NCI-H2081 treated with DMSO at 0.1 percent for 48 hours (cell line): ENCODE data around the gene UBE2S.

Experiments
- DNase-seq: peaks from one replicate; lab custom pipeline; 2025; lab: John Stamatoyannopoulos, UW

The UBE2S gene

GRCh38 chr19:55362174-55362989 is 45.2 kb downstream of the UBE2S start:
- no peak for DNase-seq

DNA sequence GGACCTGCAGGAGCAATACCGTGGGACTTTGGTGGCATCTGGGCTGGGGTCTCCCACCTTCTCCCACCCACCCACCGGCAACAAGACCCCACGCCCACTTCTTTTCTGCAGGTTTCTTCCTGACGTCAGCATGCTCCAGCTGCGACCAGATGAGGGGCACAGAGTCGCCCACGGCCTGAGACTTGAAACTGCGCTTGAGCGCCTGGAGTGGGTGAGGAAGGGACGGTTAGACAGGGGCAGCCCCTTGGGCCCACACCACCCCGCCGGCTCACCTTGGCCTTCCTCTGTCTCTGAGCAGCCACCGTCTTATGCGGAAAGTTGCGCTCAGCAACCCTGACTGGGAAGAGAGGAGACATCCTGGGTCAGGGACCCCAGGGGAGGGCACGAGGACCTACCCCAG is 46.7 kb downstream of the UBE2S start:
- no peak for DNase-seq

DNA sequence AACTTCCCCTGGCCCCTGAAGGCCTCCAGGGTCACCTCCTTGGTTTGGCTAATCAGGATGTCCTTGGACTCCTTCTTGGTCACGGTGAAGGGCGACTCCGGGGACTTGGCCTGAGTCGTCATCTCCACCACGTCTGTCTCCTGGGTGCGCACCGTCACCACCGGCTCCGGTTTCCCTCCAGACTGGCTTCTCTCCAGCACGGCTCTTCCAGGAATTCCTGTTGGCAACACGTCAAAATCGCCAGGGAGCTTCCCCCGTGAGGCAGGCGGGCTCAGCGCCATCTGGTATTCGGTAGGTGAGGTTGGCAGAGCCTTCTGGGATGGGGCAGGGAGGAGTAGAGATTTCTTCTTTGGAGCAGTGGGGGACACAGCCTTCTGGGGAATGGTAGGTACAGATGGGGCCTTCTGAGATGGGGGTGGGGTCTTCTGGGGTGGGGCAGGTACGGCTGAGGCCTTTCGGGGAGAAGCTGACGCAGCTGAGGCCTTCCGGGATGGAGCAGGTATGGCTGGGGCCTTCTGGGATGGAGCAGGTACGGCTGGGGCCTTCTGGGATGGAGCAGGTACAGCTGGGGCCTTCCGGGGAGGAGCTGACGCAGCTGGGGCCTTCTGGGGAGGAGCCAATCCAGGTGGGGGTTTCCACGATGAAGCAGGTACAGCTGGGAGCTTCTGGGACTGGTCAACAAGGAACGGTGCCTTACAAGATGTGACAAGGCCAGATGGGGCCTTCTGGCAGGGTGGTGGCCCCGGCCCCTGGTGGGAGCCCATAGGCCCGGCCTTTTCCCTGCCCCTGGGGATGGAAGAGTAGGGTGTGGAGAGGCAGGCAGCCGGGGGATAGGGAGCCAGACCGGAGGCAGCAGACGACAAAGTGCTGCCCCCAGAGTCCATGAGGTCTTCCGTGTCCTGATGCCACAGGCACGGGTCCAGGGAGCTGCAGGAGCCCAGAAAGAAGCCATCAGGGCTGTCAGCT is 48.4 kb downstream of the UBE2S start:
- no peak for DNase-seq

GRCh38 chr19:55358493-55358892 is 49.1 kb downstream of the UBE2S start:
- DNase-seq: no peak

GRCh38 chr19:55355213-55355821 is 52.3 kb downstream of the UBE2S start:
- DNase-seq: no peak

DNA sequence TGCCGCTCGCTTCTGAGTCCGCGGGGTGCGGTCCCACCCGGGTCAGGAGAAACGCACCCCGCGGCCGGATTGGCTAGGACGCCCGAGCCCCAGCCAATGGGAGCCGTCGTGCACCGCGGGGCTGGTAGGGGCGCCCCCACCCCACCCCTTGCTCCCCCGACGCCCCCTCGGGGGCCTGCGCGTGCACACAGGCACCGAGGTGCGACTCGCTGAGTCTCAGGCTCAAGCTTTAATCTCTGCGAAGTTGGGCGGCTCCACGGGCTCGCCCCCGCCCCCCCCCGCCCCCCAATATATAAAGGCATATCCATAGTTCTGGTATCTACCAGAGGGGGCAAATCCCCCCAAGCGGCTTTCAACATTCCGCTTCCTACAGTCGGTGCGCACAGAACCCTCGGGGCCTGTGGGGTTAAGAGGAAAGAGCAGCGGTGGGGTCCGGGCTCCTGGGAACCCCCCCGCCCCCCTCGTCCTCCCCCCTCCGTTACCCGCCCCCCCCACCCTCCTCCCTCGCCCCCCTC is 52.8 kb downstream of the UBE2S start, which contains the start of gene COX6B2:
COX6B2 (minus strand) TSS at position 22 of the 515 bp plus-strand sequence. CDS start 198 bp downstream, outside the sequence.
- no peak for DNase-seq

DNA sequence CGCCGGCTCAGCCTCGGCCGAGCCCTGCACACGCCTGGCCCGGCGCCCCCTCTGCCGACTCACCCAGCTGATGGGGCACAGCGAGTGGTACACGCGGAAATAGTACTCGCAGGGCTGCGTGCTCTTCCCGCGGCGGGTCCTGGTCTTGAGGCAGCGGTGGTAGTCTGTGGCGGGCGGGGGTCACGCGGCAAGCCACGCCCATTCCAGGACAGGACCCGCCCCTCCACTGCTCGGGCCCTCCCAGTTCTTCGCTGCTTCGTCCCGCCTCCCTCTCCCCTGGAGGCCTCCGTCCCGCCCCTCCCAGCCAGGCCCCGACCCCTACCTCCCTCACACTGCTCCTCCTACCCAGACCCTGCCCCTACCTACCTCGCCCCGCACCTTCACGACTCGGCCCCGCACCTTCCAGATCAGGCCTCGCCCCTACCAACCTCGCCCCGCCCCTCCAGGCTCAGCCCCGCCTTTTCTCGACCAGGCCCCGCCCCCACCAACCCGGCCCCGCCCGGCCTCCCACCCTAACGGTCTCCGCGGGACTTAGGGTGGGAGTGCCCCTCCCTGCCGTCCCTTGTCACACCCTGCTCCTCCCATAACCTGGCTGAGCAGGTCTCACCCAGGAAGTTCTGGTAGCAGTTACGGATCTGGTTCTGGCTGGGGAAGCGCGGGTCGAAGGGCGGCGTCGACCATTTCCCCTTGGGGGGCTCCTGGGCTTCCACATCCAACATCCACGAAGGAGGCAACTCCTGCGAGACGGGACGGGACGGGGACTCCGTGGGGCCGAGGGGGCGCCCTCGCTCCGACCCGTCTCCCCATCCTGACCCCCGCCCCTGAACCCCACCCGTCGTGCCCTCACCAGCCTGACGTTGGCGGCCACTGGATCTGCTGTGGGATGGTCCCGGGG is 53.5 kb downstream of the UBE2S start:
- no peak for DNase-seq

- DNase-seq: no peak
Measured at GRCh38 chr19:55353356-55353802, 54.2 kb downstream of the UBE2S start.

DNA sequence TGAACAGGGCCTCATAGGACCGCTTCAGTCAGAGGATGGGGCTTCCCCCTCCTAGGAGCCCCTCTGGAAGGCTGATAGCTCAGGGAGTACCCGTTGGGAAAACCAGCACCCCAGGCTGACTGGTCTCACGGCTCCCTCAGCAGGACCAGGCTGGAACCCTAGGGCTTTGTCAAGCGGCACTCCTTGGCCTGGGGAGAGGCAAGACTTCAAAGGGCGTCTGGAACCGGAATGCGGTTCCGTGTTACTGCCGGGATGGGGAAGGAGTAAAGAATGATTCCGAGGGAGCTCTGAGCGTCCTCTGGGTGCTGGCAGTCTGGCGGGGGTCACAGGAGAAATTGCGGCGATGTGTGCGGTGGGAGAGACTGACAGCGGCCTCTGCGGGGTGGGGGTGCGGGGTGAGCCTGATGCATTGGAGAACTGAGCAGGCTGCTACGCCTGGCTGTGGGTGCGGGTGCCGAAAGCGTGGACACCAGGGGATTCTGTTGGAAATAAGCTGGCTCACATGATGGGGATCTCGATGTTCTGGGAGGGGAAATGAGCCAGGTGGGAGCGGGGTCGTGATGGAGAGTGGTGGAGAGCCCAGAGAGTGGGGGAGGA is 54.9 kb downstream of the UBE2S start:
- no peak for DNase-seq

DNA sequence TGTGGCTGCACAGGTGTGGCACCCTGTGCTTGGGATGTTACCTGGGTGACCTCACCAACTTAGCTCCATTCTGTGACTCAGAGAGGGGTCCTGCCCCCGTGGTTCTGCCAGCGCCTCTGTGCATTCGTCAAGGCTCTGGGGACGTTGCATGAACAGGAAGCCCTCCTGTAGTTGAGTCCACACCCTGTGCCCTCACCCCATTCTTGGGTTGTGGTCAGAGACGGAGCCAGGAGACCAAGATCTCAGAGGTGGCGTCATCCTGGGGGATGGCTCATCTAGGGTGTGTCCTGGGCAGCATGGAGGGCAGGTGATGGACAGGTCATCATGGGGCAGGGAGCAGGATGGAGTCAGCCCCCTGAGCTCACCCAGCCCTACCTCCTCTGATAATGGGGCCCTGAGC is 55.5 kb downstream of the UBE2S start:
- DNase-seq: no peak

DNA sequence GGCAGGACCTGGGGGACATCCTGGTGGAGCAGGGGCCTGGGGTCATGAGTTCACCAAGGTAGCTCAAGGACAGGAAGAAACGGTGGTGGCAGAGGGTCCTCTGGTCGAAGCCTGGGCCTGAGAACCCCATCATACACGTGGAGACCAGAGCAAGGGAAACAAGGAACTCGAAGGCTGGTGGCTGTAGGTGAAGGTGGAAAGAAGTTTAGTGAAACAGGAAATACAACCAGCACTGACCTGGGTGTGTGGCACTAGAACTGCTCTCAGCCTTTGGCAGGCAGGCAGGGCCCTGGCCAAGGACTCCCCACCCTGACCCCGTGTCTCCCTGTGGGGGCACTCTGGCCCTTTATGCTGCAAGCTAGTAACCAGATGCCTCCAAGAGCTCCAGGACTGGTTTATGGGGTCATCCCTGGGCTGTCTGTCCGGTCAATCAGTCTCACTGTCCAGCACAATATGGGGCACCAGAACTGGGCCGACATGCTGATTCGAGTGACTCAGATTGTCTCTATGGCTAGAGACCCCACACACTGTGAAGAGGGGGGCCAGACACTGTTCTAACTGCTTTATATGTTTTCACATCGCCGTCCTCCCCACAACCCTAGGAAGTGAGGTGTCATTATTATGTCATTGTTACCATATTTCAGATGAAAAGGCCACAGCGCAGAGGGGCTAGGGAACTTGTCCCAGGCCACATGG is 56.8 kb downstream of the UBE2S start:
- no peak for DNase-seq
